ENCODE results near the gene VAT1L. TPM values are rescaled to one million over a fixed set of nuclear protein-coding genes. Genes with fewer than 3 reads are reported as not detected.

VAT1L gene
- total RNA-seq, 1 donor from 2014 or later: 4.8 TPM

- no peak for DNase-seq (ENCODE audit: low read depth, low spot score)
- no peaks in the 10 kb centered on the region for H3K9me3 Mint-ChIP-seq
- no peak overlapping the region for H3K27ac Mint-ChIP-seq (ENCODE audit: unreplicated experiment)
- H3K27me3 Mint-ChIP-seq (ENCODE audit: low read depth): no peaks in the 10 kb centered on the region
- no peaks in the 10 kb centered on the region for H3K36me3 Mint-ChIP-seq (ENCODE audit: low read depth)
- no peak overlapping the region for H3K4me3 Mint-ChIP-seq
- TF ChIP-seq, protein P1, sequence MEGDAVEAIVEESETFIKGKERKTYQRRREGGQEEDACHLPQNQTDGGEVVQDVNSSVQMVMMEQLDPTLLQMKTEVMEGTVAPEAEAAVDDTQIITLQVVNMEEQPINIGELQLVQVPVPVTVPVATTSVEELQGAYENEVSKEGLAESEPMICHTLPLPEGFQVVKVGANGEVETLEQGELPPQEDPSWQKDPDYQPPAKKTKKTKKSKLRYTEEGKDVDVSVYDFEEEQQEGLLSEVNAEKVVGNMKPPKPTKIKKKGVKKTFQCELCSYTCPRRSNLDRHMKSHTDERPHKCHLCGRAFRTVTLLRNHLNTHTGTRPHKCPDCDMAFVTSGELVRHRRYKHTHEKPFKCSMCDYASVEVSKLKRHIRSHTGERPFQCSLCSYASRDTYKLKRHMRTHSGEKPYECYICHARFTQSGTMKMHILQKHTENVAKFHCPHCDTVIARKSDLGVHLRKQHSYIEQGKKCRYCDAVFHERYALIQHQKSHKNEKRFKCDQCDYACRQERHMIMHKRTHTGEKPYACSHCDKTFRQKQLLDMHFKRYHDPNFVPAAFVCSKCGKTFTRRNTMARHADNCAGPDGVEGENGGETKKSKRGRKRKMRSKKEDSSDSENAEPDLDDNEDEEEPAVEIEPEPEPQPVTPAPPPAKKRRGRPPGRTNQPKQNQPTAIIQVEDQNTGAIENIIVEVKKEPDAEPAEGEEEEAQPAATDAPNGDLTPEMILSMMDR (conservative IDR thresholded peaks at IDR 0.05): no peak
- no peaks in the 10 kb centered on the region for H3K4me1 Mint-ChIP-seq
Observed at GRCh38 chr16:77888871-77889270, 100.5 kb downstream of the VAT1L start.

- TF ChIP-seq, protein P1 (conservative IDR thresholded peaks at IDR 0.05): no peak
- Mint-ChIP-seq H3K36me3 (ENCODE audit: low read depth) (no peaks in the 10 kb centered on the region), H3K4me3 (no peak overlapping the region), H3K9me3 (no peaks in the 10 kb centered on the region), H3K4me1 (peaks cover 5% of the 10 kb centered on the region), H3K27me3 (ENCODE audit: low read depth) (no peaks in the 10 kb centered on the region), H3K27ac (ENCODE audit: unreplicated experiment) (no peak overlapping the region)
- no peak for DNase-seq (ENCODE audit: low read depth, low spot score)
Observed at GRCh38 chr16:77890075-77890474, 101.7 kb downstream of the VAT1L start.

- Mint-ChIP-seq H3K27me3 (ENCODE audit: low read depth) (no peaks in the 10 kb centered on the region), H3K27ac (ENCODE audit: unreplicated experiment) (no peak overlapping the region), H3K4me3 (no peak overlapping the region), H3K36me3 (ENCODE audit: low read depth) (no peaks in the 10 kb centered on the region), H3K4me1 (peaks cover 22% of the 10 kb centered on the region), H3K9me3 (no peaks in the 10 kb centered on the region)
- no peak for DNase-seq (ENCODE audit: low read depth, low spot score)
- TF ChIP-seq, protein P1 (conservative IDR thresholded peaks at IDR 0.05): no peak
Observed at GRCh38 chr16:77894162-77894561, 105.8 kb downstream of the VAT1L start.

GRCh38 chr16:77895962-77896361 lies 107.6 kb downstream of the VAT1L start:
- peak overlapping the region; percentile 76 for H3K27ac Mint-ChIP-seq (ENCODE audit: unreplicated experiment)
- no peaks in the 10 kb centered on the region for H3K9me3 Mint-ChIP-seq
- peaks cover 22% of the 10 kb centered on the region for H3K4me1 Mint-ChIP-seq
- no peaks in the 10 kb centered on the region for H3K27me3 Mint-ChIP-seq (ENCODE audit: low read depth)
- TF ChIP-seq, protein P1 (conservative IDR thresholded peaks at IDR 0.05): no peak
- H3K36me3 Mint-ChIP-seq (ENCODE audit: low read depth): no peaks in the 10 kb centered on the region
- DNase-seq (ENCODE audit: low read depth, low spot score): no peak
- no peak overlapping the region for H3K4me3 Mint-ChIP-seq

DNA sequence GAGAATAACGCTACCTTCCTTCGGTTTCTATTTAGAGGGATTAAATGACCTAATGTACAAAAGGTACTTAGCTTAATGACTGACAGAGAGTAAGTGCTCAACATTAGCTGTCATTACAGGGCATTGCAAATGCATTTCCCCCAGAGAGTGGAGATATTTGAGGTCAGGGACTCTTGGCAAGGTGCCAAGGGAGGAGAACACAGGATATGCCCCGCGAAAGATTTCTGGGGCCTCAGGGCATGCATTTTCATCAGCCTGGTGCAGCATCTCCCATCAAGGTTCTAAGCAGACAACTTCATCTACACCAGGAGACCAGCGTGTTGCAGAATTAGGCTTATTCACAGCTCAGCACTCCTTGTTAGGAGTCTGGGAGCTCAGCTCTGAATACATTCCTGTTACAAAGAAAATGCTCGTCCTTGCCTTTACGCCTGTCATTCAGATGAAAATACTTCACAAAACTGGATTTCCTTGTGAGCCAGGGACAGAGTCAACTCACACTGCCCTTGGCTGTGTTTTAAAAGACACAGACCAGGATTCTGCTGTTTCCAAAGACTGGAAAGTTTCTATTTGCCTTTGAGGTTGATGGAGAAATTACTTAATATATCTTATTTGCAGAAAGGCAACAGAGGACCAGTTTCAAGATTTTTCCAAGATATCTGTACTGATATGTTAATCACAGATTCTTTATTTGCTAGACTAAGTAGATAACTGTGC lies 108.2 kb downstream of the VAT1L start:
- Mint-ChIP-seq H3K4me1 (peaks cover 22% of the 10 kb centered on the region), H3K9me3 (no peaks in the 10 kb centered on the region), H3K27me3 (ENCODE audit: low read depth) (no peaks in the 10 kb centered on the region), H3K36me3 (ENCODE audit: low read depth) (no peaks in the 10 kb centered on the region), H3K4me3 (no peak overlapping the region), H3K27ac (ENCODE audit: unreplicated experiment) (peak overlapping the region; percentile 76)
- TF ChIP-seq, protein P1 (conservative IDR thresholded peaks at IDR 0.05): no peak
- no peak for DNase-seq (ENCODE audit: low read depth, low spot score)

Data from neural crest cell (in vitro differentiated cells).